ENCODE measurements around the gene TGFA.

The TGFA gene

DNA sequence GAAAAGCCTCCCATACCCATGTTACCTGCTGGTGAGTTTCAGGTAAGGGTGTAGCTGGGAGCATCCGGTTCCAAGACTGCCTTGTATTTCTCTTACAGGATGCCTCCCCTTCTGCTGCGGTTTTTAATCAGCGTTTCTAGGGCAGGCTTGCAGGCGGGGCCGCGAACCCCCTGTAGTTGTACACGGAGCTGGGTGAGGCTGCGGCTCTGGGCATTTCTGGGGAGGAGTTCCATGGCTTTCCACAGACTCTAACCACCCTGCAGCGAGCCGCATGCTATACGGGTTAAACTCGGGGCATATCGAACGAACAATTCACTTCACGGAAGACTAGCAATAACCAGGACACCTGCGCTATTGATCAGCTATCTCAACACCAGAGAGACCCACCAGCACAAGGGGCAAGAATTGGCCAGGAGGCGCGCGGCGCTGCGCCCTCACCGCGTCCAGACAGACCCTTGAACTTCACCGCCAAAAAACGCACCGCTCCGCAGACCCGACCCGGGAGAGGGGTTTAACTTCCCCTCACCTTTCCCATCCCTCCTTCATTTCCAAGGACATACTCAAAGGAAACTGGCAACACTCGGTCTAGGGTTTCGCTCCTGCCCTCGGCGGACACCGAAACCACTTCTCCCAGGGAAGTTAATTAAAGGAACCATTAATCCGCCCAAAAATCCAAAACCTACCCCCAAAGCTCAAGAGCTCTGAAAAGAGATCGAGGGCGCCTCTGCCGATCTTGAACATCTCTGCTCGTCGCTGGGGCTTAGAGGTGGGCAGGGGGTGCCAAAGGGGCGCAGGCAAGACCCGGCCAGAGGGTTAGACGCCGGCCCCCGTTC is 909 bp downstream of the TGFA start:
- peak; percentile 30 for DNase-seq

GRCh38 chr2:70551167-70551566 is 2.5 kb downstream of the TGFA start:
- DNase-seq, result no peak

GRCh38 chr2:70549962-70550361 is 3.7 kb downstream of the TGFA start:
- DNase-seq, result no peak

- no peak for DNase-seq
Measured at GRCh38 chr2:70549064-70549710, 4.4 kb downstream of the TGFA start.

GRCh38 chr2:70548233-70548632 is 5.4 kb downstream of the TGFA start:
- DNase-seq, result no peak

GRCh38 chr2:70546885-70547284 is 6.7 kb downstream of the TGFA start:
- no peak for DNase-seq

DNA sequence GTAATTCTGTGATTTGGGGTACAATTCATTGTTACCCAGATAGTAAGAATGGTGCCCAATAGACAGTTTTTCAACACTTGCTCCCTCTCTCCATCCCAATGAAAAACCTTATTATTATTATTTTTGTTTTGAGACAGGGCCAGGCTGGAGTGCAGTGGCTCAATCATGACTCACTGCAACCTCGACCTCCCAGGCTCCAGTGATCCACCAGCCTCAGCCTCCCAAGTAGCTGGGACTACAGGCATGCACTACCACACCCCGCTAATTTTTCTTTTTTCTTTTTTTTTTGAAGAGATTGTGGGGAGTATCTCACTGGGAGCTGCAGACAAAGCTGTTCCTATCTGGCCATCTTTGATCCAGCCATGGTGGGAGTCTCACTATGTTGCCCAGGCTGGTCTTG is 7.2 kb downstream of the TGFA start:
- no peak for DNase-seq

DNA sequence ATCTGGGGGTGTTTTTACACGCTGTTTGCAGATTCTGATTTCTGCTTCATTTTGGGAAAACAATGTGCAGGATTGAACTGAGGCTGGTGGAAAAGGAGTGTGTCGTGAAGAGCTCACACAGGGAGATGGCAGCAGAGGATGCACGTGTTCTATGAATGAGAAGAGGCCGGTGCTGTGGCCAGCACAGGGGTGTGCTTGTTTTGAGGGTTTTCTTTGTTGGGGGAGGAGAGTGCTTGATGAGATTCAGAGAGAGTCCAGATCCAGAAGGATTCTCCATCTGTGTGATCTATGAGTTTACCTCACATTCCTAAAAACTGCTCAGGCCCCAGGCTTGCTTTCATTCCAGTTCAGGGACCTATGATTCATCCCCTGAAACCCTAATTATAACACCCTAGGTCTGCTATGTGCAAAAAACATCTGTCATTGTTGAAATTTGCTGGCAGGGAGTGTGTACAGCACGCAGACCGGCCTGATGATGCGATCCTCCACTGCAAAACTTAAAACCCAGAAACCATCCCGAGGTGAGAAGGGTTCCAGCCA is 12.1 kb downstream of the TGFA start:
- no peak for DNase-seq

GRCh38 chr2:70537840-70538239 is 15.8 kb downstream of the TGFA start:
- no peak for DNase-seq

DNA sequence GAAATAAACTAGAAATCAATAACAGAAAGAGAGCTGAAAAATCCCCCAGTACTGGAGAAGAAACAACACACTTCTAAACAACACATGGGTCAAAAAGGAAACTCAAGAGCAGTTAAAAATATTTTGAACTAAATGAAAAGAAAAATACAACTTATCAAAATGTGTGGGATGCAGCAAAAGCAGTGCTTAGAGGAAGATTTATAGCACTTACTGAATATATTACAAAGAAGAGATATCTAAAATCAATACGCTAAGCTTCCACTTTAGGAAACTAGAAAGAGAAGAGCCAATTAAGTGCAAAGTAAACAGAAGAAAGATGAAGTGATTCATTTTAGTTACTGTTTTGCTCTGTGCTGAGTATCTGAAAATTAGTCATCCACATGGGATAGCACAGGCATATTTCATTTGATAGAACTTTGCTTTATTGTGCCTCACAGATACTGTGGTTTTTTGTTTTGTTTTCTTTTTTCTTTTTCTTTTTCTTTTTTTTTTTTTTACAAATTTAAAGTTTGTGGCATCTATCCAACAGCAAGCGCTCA is 17.0 kb downstream of the TGFA start:
- DNase-seq, result no peak

- DNase-seq, result no peak
Measured at GRCh38 chr2:70535573-70535972, 18.1 kb downstream of the TGFA start.

GRCh38 chr2:70534183-70534836 is 19.3 kb downstream of the TGFA start:
- DNase-seq, result no peak

- DNase-seq, result no peak
Measured at GRCh38 chr2:70532244-70532935, 21.2 kb downstream of the TGFA start.

DNA sequence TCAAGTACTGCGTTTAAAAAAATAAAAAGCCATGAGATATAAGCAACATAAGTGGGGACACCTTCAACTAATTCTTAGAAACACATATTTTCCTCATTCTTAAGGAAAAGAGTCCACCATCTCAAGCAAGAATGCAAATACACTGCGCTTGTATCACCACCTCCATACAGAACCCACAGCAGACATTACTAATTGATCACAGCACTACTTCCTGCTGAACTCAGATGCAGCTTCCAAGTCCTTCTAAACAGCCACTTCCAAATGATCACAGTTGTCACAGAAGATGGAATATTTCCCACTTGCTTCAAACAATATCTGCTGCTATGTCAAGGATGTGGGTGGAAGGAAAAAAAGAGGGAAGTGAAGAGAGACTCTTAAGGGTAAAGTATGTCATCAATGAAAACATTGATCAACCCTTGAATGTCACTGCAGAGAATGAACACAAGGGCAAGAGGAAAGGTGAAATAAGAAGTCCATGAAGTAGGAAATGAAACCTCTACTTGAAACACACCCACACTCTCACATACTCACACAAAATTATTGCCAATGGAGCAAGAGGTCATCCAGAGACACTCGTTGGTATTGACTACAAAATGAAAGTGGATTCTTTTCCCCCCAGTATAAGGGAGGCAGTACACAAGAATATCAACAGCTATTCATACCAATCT is 22.1 kb downstream of the TGFA start:
- no peak for DNase-seq

DNA sequence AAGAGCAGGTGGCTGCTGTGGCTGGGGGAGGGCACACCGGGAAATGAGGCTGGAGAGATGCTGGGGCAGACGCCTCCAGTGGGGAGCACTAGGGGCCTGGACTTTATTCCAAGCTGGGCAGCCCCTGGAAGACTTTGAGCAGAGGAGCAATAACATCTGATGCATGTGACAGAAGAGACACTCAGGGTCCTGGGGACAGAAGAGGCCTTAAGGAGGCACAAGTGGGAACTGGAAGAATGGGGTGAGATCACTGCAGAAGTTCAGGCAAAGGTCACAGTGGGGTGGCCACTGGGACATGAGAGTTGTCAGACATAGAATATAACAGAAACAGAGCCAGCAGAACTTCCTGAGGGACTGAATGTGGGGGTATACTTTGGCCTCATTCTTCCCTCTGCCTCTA is 24.0 kb downstream of the TGFA start:
- DNase-seq, result no peak

- no peak for DNase-seq
Measured at GRCh38 chr2:70528929-70529328, 24.7 kb downstream of the TGFA start.

DNA sequence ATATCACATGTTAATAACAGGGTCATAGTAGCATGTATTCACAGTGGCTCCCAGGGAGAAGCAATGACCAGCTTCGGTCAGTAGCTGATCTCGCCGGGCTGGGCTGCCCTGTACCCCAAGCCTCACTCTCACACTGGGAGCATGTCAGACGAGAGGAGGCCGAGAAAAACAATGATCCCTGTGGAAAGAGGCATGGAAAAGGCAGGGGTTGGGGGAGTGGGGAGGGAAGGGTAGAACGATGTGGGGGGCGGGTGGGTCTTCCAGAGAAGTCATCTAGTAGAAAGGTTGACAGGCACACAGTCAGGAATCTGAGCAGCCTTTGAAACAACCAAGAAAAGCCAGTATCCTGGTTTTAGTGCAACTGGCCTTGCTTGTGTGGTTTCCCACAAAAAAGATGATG is 25.4 kb downstream of the TGFA start:
- DNase-seq, result no peak

DNA sequence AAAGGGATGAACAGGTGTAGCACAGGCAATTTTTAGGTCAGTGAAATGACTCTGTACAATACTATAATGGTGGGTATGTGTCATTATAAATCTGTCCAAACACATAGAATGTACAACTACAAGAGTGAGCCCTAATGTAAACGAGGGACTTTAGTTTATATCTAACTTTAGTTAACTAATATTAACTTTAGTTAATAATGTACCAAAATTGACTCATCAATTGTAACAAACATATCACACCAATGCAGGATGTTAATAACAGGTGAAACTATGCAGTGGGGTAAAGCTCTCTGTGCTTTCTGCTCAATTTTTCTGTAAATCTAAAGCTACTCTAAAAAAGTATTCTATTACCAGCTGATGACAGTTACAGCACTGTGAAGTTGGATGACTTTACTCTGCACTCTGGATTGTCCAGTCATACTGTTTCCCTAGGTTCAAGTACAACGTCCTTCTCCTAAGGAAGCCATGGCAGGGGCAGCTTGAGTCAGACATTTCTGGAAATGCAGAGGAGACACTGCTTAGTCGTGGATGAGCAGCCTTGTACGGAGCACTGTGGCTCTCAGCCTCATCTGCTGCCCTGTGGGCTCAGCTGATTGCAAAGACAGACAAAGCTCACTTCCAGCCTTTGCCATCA is 26.1 kb downstream of the TGFA start:
- no peak for DNase-seq

GRCh38 chr2:70526126-70526525 is 27.5 kb downstream of the TGFA start:
- DNase-seq, result no peak

- DNase-seq, result no peak
Measured at GRCh38 chr2:70525032-70525431, 28.6 kb downstream of the TGFA start.

Data from CD4-positive, alpha-beta T cell treated with Interleukin-17A for 1 hour (primary cell).